ENCODE results near the gene PIP4K2B.
"Not testable (repeated sequence)": the region's sequence is repeated elsewhere in the genome, so short reads cannot be mapped to it uniquely, and the experiment has no call there.

PIP4K2B gene

GRCh38 chr17:38799501-38800236 is at the start of gene PIP4K2B:
PIP4K2B (minus strand) TSS chr17:38799556; CDS start chr17:38799424, 132 bp downstream.
- DNase-seq (ENCODE audit: low spot score) = peak; percentile 99

GRCh38 chr17:38848557-38848891 is 49.2 kb upstream of the PIP4K2B start:
- no peak for DNase-seq (ENCODE audit: low spot score)

- peak; percentile 34 for DNase-seq (ENCODE audit: low spot score)
Observed at GRCh38 chr17:38844261-38844757, 45.0 kb upstream of the PIP4K2B start.

GRCh38 chr17:38825762-38826247 is 26.4 kb upstream of the PIP4K2B start:
- no peak for DNase-seq (ENCODE audit: low spot score)

GRCh38 chr17:38824899-38825761 is 25.8 kb upstream of the PIP4K2B start, which contains the start of gene CWC25:
CWC25 (minus strand) TSS chr17:38825321; CDS start chr17:38825183, 138 bp downstream.
- DNase-seq (ENCODE audit: low spot score) = peak; percentile 94

- no peak for DNase-seq (ENCODE audit: low spot score)
Observed at GRCh38 chr17:38815576-38816193, 16.3 kb upstream of the PIP4K2B start.

GRCh38 chr17:38809828-38810227 is 10.5 kb upstream of the PIP4K2B start:
- no peak for DNase-seq (ENCODE audit: low spot score)

GRCh38 chr17:38800237-38800760 is 943 bp upstream of the PIP4K2B start:
- no peak for DNase-seq (ENCODE audit: low spot score)

GRCh38 chr17:38798614-38799500 is 499 bp downstream of the PIP4K2B start:
- peak; percentile 48 for DNase-seq (ENCODE audit: low spot score)

GRCh38 chr17:38797828-38798227 is 1.5 kb downstream of the PIP4K2B start:
- DNase-seq (ENCODE audit: low spot score) = no peak

- DNase-seq (ENCODE audit: low spot score) = no peak
Observed at GRCh38 chr17:38797158-38797490, 2.2 kb downstream of the PIP4K2B start.

GRCh38 chr17:38796451-38797157 is 2.8 kb downstream of the PIP4K2B start:
- no peak for DNase-seq (ENCODE audit: low spot score)

GRCh38 chr17:38794221-38794620 is 5.1 kb downstream of the PIP4K2B start:
- no peak for DNase-seq (ENCODE audit: low spot score)

GRCh38 chr17:38791162-38791561 is 8.2 kb downstream of the PIP4K2B start:
- no peak for DNase-seq (ENCODE audit: low spot score)

GRCh38 chr17:38790148-38790707 is 9.1 kb downstream of the PIP4K2B start:
- not testable (repeated sequence) for DNase-seq (ENCODE audit: low spot score)

- DNase-seq (ENCODE audit: low spot score) = no peak
Observed at GRCh38 chr17:38789185-38789584, 10.2 kb downstream of the PIP4K2B start.

- not testable (repeated sequence) for DNase-seq (ENCODE audit: low spot score)
Observed at GRCh38 chr17:38787999-38788398, 11.4 kb downstream of the PIP4K2B start.

- DNase-seq (ENCODE audit: low spot score) = no peak
Observed at GRCh38 chr17:38786372-38786771, 13.0 kb downstream of the PIP4K2B start.

- no peak for DNase-seq (ENCODE audit: low spot score)
Observed at GRCh38 chr17:38783227-38783626, 16.1 kb downstream of the PIP4K2B start.

All from cerebellar cortex (tissue), 1 donor.